8988T (cell line): ENCODE measurements around the gene ALDH9A1.
"Not testable (repeated sequence)": the region's sequence is repeated elsewhere in the genome, so short reads cannot be mapped to it uniquely, and the experiment has no call there.

Source experiments
- DNase-seq: peaks from one replicate; pipeline ENCODE4 v3.0.0; 2011

ALDH9A1 gene

DNA sequence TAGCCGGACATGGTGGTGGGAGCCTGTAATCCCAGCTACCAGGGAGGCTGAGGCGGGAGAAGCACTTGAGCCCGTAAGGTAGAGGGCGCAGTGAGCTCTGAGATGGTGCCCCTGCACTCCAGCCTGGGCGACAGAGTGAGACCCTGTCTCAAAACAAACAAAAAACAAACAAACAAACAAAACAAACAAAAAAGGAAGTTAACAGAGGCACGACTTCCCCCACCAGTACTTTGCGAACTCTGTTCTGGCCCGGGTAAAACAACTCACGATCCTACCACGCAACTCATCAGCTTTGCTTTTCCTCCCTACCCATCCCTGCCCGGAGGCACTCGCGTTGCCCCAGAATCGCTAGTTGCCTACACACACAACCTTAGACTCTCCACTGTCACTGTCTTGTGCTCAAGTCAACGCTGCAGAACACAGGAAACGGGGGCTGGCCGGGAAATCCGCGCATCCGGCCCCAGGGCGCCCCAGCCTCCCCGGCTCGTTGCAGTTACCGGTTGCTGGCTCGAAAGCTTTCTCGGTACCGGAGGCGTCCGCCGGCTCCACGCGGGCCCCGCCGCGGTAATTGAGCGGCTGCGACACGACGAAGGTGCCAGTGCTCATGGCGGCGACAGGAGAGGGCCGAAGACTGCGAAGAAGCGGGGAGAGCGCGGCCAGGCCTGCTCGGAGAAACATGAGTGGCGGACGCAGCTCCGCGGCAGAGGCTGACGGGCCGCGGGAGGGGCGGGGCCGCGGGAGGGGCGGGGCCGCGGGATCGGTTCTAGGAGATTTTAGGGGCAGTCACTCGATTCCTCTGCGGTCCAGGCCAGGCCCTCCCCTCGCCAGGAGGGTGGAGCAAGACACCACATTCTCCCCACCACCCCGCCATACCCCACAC, at the start of gene ALDH9A1:
ALDH9A1 (minus strand) TSS at position 682 of the 880 bp plus-strand sequence; CDS start at position 678, 4 bp downstream.
- DNase-seq: peak; percentile 55

DNA sequence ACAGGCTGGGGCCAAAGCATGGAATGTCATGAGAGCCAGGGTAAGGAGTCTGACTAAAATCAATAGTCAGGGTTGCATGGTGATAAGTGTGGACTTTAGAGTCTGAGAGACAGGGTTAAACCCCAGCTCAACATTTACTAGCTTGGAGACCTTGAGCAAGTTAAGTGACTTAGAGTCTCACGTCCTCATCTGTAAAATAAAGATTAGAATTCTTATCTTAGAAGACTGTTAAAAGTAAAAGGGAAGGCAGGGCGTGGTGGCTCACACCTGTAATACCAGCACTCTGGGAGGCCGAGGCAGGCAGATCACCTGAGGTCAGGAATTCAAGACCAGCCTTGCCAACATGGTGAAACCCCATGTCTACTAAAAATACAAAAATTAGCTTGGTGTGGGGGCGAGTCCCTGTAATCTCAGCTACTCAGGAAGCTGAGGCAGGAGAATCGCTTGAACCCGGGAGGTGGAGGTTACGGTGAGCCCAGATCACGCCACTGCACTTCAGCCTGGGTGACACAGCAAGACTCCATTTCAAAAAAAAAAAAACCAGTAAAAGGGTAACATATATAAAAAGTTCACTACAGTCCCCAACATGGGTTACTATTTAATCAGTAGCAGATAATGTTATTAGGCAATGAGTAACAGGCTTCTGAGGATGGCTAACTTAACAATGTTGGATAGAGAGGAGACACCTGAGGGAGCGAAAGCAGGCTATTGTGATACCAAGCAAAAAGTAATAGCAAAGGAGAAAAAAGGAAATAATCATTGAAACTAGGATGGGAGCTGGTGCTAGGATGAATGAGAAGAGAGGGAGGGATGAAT, 49.5 kb upstream of the ALDH9A1 start:
- no peak for DNase-seq

DNA sequence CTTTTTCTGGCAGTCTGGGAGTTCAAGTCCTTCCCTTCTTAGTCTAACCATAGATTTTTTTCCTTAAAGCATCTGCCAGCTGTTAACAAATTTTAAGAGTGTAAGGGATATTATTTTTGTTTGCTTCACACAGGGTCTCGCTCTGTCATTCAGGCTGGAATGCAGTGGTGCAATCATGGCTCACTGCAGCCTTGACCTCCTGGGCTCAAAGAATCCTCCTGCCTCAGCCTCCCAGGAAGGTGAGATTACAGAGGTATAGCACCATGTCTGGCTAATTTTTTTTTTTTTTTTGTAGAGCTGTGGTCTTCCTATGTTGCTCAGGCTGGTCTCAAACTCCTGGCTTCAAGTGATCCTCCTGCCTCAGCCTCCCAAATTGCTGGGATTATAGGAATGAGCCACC, 46.6 kb upstream of the ALDH9A1 start:
- DNase-seq: not testable (repeated sequence)

DNA sequence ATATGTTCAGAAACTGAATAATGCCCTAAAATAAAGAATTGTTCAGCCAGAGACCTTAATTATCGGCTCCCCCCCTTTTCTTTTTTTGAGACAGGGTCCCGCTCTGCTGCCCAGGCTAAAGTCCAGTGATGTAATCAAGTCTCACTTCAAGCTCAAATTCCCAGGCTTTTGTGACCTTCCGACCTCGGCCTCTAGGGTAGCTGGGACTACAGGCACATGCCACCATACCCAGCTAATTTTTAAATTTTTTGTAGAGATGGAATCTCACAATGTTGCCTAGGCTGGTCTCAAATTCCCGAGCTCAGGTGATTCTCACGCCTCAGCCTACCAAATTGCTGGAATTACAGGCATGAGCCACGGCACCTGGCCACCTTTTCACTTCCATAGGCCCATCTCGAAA, 43.8 kb upstream of the ALDH9A1 start:
- no peak for DNase-seq

DNA sequence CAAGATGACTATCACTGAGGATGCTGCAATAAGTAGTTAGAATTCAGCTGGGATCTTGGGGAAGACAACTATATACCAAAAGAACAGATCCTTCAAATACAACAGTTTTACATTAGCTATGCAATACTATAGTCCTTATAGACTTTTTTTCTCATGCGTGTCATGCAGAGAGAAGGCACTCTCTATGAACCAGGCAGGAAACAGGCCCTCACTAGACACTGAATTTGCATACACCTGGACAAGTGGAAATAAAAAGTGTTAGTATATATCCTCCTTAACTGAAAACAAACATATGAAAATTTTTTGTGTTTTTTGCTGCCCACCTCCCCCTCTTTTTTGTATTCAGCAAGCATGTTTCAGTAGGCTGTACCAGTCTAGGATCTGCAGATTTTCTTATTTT, 40.4 kb upstream of the ALDH9A1 start:
- DNase-seq: no peak

DNA sequence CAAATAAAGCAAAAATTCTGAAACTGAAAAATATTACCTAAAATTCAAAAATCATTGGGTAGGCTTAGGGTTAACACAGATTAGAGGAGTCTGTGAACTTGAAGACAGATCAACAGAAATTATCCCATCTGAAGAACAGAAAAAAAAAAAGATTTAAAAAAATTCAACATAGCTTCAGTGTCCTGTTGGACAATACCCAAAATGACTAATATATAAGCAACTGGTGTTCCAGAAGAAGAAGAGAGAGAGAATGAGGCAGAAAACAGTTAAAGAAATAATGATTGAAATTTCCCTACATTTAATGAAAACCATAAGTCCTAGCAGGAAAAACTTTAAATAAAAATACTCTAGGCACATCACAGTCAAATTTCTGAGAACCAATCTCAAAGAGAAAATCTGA, 38.8 kb upstream of the ALDH9A1 start:
- no peak for DNase-seq

DNA sequence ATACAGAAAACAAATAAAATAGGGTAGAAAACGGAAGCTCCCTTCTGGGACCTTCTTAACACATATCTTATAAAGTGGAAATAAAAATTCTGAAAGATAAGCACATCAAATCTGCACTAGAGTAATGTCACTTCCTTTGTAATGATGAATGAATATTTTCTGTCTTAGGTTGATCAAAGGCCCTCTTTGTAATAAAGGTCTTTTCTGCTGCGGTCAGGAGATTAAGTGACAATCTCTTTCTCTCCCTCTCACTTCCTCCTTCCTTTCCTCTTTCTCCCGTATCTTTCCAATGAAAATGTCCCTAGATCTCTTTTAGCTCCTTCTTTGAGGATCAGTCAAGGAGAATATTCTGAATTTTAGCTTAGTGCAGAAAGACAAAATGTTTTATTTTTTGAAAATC, 36.5 kb upstream of the ALDH9A1 start:
- no peak for DNase-seq

DNA sequence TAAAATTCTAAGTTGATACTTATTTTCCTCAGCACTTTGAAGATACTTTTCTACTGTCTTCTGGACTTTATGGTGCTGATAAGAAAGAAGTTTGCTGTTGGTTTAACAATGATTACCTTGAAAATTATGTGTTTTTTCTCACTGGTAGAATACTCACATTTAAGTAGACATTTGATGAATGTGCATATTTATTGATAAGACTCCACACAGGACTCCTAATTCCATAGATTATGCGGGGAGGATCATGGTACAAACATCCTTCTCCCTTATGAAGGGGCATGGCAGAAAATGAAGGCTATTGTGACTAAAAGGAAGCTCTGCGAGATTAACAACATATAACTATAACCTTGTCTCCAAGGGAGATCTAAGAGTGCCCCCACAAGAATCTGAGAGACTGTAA, 28.5 kb upstream of the ALDH9A1 start:
- DNase-seq: no peak

DNA sequence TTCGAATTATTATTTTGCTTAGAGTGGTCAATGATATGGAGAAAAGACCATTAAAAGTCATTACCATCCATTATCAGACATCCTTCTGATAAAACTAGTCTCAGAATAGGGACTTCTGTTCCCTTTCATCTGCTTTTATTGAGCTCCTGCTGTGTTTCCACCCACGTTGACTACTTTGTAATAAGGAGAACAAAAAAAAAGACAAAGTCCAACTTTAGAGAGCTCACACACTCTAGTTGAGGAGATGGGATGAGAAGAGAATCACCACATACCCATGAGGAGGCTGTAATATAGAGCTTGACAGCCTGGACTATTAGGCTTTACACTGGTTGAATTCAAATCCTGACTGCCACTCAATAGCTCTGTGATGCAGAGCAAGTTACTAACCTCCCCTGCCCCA, 27.8 kb upstream of the ALDH9A1 start:
- no peak for DNase-seq

DNA sequence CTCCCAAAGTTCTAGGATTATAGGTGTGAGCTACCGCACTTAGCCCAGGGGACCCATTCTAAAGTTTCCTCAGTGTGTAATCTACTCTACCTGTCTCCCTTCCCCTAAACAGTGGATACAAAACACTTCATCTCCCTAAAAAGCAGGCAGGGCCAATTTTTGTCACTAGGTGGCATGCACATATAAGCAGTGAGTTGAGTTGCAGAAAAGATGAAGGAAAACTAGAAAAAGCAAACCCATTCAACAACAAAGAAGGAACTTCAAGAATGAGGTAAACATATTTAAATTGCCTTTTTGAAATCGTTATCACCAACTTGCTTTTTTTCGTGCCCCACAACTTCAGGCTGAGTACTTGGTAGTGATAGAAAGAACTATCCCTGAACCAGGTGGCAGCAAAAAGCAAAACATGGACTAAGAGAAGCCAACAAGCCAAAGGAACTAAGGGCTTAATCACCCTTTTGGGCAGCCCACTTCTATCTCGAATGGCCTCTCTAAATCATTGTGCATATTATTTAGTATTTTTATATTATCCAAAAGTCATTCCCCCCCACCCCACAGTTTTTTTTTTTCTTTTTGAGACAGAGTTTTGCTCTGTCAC, 19.7 kb upstream of the ALDH9A1 start:
- no peak for DNase-seq

DNA sequence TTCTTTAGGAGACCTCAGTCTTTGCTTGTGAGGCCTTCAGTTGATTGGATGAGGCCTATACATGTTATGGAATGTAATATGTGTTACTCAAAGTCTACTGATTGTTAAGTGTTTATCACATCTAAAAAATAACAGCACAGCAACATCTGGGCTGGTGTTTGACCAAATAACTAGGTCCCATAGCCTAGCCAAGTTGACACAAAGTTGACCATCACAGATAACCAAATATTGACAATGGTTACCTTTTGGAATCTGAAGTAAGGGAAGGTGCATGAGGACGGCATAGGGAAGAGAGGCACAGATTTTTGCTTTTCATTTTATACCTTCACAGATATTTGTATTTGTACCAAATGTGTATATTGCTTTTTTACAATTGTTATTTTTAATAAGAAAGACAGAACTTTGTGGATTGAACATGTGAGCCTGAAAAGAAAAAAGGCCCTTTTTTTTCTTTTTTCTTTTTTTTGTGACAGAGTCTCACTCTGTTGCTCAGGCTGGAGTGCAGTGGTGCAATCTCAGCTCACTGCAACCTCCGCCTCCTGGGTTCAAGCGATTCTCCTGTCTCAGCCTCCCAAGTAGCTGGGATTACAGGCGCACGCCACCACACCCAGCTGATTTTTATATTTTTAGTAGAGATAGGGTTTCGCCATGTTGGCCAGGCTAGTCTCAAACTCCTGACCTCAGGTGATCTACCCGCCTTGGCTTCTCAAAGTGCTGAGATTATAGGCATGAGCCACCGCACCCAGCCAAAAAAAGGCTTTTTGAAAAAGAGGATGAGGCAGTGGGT, 18.1 kb upstream of the ALDH9A1 start:
- not testable (repeated sequence) for DNase-seq

DNA sequence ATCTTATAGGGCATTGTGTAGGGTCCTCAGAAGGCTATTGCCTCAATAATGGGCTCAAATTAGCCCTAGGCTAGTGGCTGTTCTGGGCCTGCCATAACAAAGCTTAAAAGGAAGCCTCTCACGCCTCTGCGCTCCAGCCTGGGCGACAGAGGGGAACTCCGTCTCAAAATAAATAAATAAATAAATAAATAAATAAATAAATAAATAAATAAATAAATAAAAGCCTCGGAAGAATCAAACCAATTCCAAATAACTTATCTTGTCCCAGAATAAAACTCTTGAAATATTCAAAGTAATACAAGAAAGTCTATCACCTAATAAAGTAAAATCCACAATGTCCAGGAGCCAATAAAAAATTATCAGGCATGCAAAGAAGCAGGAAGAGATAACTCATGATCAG, 14.4 kb upstream of the ALDH9A1 start:
- no peak for DNase-seq

DNA sequence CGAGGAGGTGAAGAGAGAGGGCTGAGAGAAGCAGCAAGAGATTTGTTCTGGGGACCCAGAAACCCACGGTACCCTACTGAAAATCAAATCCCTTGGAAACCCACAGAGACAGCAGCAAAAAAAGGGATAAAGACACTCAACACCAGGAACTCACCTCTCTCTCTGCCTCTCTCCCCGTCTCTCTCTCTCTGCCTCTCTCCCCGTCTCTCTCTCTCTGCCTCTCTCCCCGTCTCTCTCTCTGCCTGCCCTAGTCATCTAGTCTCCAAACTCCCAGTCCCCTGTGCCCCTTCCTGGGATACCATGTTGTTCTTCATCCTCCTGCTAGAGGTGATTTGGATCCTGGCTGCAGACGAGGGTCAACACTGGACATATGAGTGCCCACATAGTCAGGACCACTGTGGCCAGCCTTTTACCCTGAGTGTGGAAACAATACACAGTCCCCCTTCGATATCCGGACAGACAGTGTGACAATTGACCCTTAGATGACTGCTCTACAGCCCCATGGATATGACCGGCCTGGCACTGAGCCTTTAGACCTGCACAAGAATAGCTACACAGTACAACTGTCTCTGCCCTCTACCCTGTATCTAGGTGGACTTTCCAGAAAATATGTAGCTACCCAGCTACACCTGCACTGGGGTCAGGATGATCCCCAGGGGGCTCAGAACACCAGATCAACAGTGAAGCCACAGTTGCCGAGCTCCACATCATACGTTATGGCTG, 9.8 kb upstream of the ALDH9A1 start:
- no peak for DNase-seq

DNA sequence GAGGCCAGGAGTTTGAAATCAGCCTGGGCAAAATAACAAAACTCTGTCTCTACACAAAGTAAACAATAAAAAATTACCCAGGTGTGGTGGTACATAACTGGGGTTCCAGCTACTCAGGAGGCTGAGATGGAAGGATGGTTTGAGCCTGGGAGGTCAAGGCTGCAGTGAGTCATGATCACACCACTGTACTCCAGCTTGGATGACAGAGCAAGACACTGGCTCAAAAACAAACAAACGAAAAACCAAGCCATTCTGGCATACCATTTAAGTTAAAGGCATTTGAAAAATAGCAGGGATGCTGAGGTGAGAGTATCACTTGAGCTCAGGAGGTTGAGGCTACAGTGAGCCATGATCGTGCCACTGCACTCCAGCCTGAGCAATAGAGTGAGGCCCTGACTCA, 5.3 kb upstream of the ALDH9A1 start:
- DNase-seq: no peak

DNA sequence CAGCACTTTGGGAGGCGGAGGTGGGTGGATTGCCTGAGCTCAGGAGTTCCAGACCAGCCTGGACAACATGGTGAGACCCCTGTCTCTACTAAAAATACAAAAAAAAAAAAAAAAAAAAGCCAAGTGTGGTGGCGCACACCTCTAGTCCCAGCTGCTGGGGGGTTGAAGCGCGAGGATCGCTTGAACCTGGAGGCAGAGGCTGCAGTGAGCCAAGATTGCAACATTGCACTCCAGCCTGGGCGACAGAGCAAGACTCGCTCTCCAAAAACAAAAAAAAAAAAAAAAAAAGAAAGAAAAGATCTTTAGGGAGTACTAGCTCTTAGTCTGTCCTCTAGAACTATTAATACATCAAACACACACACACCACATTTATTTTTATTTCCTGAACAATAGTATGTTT, 3.6 kb upstream of the ALDH9A1 start:
- DNase-seq: not testable (repeated sequence)

DNA sequence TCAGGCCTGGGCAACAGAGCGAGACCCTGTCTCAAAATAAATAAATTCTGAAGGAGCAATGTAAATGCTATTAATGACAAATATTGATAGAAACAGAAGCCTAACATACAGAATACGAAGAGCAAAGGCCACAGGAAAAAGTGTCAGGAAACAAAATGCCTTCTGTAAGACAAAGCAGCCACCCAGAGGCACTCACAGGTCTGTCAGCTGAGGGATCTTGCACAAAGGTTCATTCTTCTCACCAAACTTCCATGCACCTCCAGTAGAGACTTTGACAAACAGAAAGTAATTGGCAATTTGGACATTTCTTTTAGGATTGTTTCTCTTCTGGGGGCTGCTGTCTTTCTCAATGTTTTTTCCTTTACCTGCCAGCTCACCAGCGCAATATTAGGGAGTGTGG, 1.2 kb upstream of the ALDH9A1 start:
- no peak for DNase-seq

DNA sequence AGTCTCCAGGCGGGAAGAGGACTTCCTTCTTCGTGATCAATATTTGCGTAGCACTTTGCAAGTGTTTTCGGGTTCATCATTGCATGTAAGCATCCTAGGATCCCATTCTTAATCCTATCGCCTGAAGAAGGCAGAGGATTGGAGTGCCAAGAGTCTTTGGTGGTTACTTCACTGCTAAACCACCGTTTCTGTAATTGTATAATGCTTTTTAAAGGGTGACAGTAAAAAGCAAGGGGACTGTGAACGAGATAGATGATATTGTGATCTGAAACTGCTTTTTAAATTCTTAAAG, 345 bp upstream of the ALDH9A1 start:
- DNase-seq: no peak

DNA sequence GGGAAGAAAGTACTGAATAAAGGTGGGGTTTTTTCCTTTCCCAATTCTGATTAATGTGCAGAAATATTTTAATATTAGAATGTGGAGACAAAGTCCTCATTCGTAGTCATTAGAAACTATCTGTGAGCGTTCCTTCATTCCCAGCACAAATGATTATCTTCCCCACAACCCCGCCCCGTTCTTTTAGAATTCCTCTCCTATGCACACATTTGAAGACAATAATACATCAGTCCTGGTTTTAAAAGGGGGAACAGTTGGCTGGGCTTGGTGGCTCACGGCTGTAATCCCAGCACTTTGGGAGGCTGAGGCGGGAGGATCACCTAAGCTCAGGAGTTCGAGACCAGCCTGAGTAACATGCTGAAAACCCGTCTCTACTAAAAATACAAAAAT, 876 bp downstream of the ALDH9A1 start:
- DNase-seq: no peak

DNA sequence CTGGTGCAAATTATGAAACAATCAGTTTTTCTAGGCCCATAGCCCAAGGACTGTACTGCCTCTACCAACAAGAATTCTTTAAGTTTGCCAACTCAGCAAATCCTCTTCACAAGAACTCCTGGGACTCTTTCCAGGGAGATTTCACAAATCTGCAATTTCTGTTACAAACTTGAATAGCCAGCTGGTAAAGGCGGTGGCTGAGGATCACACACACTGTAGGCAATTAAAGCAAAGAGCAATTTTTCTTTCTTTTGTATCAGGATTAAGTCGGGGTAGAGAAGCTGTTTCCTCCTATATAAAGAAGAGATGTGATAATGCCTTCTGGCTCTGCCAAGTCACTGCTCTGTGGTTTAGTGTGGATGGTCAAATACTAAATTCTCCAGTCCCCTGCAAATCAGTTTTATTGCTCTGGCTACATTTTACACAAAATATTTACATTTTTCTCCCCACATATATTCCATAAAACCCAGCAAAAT, 1.7 kb downstream of the ALDH9A1 start:
- no peak for DNase-seq

DNA sequence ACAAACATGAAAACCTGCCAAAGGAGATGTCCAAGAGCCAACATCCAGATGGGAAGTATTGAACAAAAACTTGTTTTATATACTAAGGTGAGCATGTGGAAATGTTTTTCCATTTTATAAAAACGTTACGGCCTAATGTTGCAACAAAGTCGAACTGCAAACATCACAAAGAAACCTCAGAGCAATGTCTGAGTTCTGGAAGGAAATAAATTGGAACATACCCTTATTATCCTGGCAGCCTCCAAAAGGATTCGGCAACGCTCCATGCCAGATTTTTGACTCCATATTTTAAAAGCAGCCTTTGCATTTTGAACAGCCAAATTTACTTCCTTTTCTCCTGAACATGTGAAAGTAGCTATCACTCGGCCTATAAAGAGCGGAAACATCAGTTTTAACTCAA, 3.3 kb downstream of the ALDH9A1 start:
- no peak for DNase-seq

DNA sequence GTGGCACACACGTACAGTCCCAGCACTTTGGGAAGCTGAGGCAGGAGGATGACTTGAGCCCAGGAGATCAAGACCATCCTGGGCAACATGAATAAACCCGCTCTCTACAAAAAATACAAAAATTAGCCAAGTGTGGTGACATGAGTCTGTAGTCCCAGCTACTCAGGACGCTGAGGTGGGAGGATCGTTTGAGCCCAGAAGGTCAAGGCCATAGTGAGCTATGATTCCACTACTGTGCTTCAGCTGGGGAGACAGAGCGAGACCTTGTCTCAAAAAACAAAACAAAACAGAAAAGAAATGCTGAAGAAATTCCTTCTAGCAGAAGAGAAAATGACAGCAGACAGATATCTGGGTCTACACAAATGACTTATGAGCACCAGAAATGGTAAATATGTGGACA, 10.3 kb downstream of the ALDH9A1 start:
- no peak for DNase-seq

DNA sequence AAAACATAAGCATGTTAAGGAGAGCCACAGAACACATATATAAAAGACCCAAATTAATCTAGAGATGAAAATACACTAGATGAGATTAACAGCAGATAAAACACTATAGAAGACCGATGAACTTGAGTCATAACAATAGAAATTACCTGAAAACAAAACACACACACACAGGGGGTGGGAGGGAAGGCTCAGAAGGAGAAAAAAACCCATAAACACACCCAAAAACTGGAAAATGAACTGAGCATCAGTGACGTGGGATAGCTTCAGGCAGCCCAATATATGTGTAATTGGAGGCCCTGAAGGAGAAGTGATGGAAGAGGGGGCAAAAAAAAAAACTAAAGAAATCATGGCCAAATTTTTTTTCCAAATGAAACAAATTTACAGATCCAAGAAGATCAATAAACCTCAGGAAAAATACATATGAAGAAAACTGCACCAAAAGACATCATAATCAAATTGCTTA, 11.4 kb downstream of the ALDH9A1 start:
- no peak for DNase-seq
